Lung (tissue), 12 donors: ENCODE results near the gene BTG4. TPM values are rescaled to one million over a fixed set of nuclear protein-coding genes. Genes with fewer than 3 reads are reported as not detected.

Experiments
- ATAC-seq: fragments of 200-7000 bp; cut with Tn5 transposase; one replicate; pipeline ENCODE4 v1.9.1; 2020; ENCODE audit warnings: moderate number of reproducible peaks; ENCODE audit not compliant: insufficient read depth, low FRiP score
- DNase-seq, 3 donors: peaks; one replicate each; pipeline ENCODE4 v3.0.0-alpha.2; 2013 to 2017
- H3K27ac ChIP-seq, 2 donors: one replicate each; pipeline ENCODE4 v1.5.1; 2013; ENCODE audit warnings: mild to moderate bottlenecking in 2 of 2, moderate library complexity in 2 of 2, control low read depth in 1 of 2, inconsistent platforms in 1 of 2, low read depth in 1 of 2, low read length in 1 of 2
- H3K27me3 ChIP-seq, 3 donors: one replicate each; pipeline ENCODE4 v1.5.1; 2013; ENCODE audit warnings: low read length in 2 of 3; ENCODE audit not compliant: control insufficient read depth in 3 of 3, insufficient read depth in 3 of 3
- H3K36me3 ChIP-seq, 4 donors: one replicate each; pipeline ENCODE4 v1.5.1; 2013; ENCODE audit warnings: low read length in 4 of 4, mild to moderate bottlenecking in 1 of 4, moderate library complexity in 1 of 4; ENCODE audit not compliant: control insufficient read depth in 4 of 4, insufficient read depth in 4 of 4
- H3K4me1 ChIP-seq, 5 donors: one replicate each; pipeline ENCODE4 v1.5.1; 2013; ENCODE audit warnings: low read length in 5 of 5, mild to moderate bottlenecking in 2 of 5, moderate library complexity in 1 of 5; ENCODE audit not compliant: control insufficient read depth in 5 of 5, insufficient read depth in 5 of 5
- H3K4me3 ChIP-seq: one replicate; pipeline ENCODE4 v1.5.1; 2013; ENCODE audit warnings: mild to moderate bottlenecking, control low read depth, moderate library complexity
- H3K9ac ChIP-seq, 2 donors: one replicate each; pipeline ENCODE4 v1.5.1; 2013; ENCODE audit warnings: low read length in 2 of 2, control low read depth in 1 of 2; ENCODE audit not compliant: insufficient read depth in 1 of 2
- H3K9me3 ChIP-seq, 4 donors: one replicate each; pipeline ENCODE4 v1.5.1; 2013; ENCODE audit warnings: low read length in 3 of 4, mild to moderate bottlenecking in 1 of 4, moderate library complexity in 1 of 4; ENCODE audit not compliant: control insufficient read depth in 4 of 4, insufficient read depth in 3 of 4
- CTCF ChIP-seq: IDR thresholded peaks from 2 replicates; pipeline ENCODE4 v1.5.1; 2012; ENCODE audit warnings: mild to moderate bottlenecking; ENCODE audit errors: control extremely low read depth, extremely low read depth
- WGBS, 2 donors: extraction: QIAGEN DNeasy Blood & Tissue Kit; methylation state at CpG; one replicate each; pipeline ENCODE4 v1.1.7; 2013; 5-methylcytosine and 5-hydroxymethylcytosine counted together
- polyA plus RNA-seq, 2 donors: library from polyadenylated mRNA; stranded (reverse); fragments of 200-250 nt; gene quantifications; one replicate each; pipeline ENCODE4 v1.2.1, GENCODE V29; 2013
- total RNA-seq, 2 donors: library from RNA; depleted of rRNA in 1 of 2; stranded (reverse); fragments of >200 nt in 1 of 2; gene quantifications; one replicate each; pipeline ENCODE4 v1.2.1, GENCODE V29; 2014 to 2021
- donor health status: control.
- donor health status: control.
- donor health status: Bipolar disorder and iron deficiency.
- donor health status: healthy.
- donor health status: DM: yes; HTN: yes; CAD: no.

The BTG4 gene
- total and polyA plus RNA-seq, 4 donors = 0.23 to 1.5 (median 0.52) TPM

- TF ChIP-seq CTCF = no peak
- Histone ChIP-seq H3K9me3 (no peaks in the 10 kb centered on the region), H3K4me1 (peaks cover 0 to 7% (median 0%) of the 10 kb centered on the region in 5 donors), H3K9ac (no peak overlapping the region), H3K4me3 (no peak overlapping the region), H3K27ac (no peak overlapping the region), H3K27me3 (peaks cover 0 to 2% (median 0%) of the 10 kb centered on the region in 3 donors), H3K36me3 (no peaks in the 10 kb centered on the region)
- no peak for DNase-seq
- WGBS, 2 donors = 85 to 90% methylated on average over 16 of the region's 16 CpGs
- no peak for ATAC-seq
Observed at GRCh38 chr11:111456086-111456858, 55.9 kb downstream of the BTG4 start.

GRCh38 chr11:111455291-111456085 lies 56.7 kb downstream of the BTG4 start:
- no peak for TF ChIP-seq CTCF
- ATAC-seq (no peak), DNase-seq (no peak)
- Histone ChIP-seq H3K27ac (no peak overlapping the region), H3K9me3 (no peaks in the 10 kb centered on the region), H3K4me3 (no peak overlapping the region), H3K27me3 (peaks cover 0 to 2% (median 0%) of the 10 kb centered on the region in 3 donors), H3K36me3 (no peaks in the 10 kb centered on the region), H3K9ac (no peak overlapping the region), H3K4me1 (peaks cover 0 to 3% (median 0%) of the 10 kb centered on the region in 5 donors)
- 83 to 84% methylated on average over 21 of the region's 21 CpGs for WGBS, 2 donors

GRCh38 chr11:111454561-111455192 lies 57.5 kb downstream of the BTG4 start:
- no peak for TF ChIP-seq CTCF
- H3K27me3 ChIP-seq = no peaks in the 10 kb centered on the region
- DNase-seq (peak; percentile 49 to 67 (median 67)), ATAC-seq (no peak)
- H3K27ac ChIP-seq = no peak overlapping the region
- H3K4me1 ChIP-seq = peaks cover 0 to 3% (median 0%) of the 10 kb centered on the region in 5 donors
- H3K9ac ChIP-seq = no peak overlapping the region
- H3K9me3 ChIP-seq = no peaks in the 10 kb centered on the region
- H3K36me3 ChIP-seq = no peaks in the 10 kb centered on the region
- H3K4me3 ChIP-seq = no peak overlapping the region
- WGBS, 2 donors = 54 to 59% methylated on average over 11 of the region's 11 CpGs
